Measurements from ENCODE around the gene PSKH1.

Gene PSKH1

GRCh38 chr16:67915831-67916723, 23.0 kb downstream of the PSKH1 start:
- peak; percentile 73 for DNase-seq (ENCODE audit: low read depth)

GRCh38 chr16:67917140-67917851, 24.2 kb downstream of the PSKH1 start:
- TF ChIP-seq CTCF (IDR thresholded peaks at IDR 0.05; ENCODE audit: control insufficient read depth, extremely low read depth, insufficient read depth) = no peak
- no peak for DNase-seq (ENCODE audit: low read depth)

More at GRCh38 chr16:67915831-67916723, 23.0 kb downstream of the PSKH1 start:
- no peak overlapping the region for H3K4me3 ChIP-seq (ENCODE audit: low read depth, low read length)
- no peak for TF ChIP-seq CTCF (IDR thresholded peaks at IDR 0.05; ENCODE audit: control insufficient read depth, extremely low read depth, insufficient read depth)

GRCh38 chr16:67917852-67918236, 24.8 kb downstream of the PSKH1 start:
- TF ChIP-seq CTCF (IDR thresholded peaks at IDR 0.05; ENCODE audit: control insufficient read depth, extremely low read depth, insufficient read depth) = no peak
- H3K4me3 ChIP-seq (ENCODE audit: low read depth, low read length) = no peak overlapping the region
- DNase-seq (ENCODE audit: low read depth) = no peak

More at GRCh38 chr16:67917140-67917851, 24.2 kb downstream of the PSKH1 start:
- H3K4me3 ChIP-seq (ENCODE audit: low read depth, low read length) = no peak overlapping the region

- no peak overlapping the region for H3K4me3 ChIP-seq (ENCODE audit: low read depth, low read length)
- TF ChIP-seq CTCF (IDR thresholded peaks at IDR 0.05; ENCODE audit: control insufficient read depth, extremely low read depth, insufficient read depth) = no peak
- no peak for DNase-seq (ENCODE audit: low read depth)
These were observed 26.7 kb downstream of the PSKH1 start for GRCh38 chr16:67919622-67920221.

GRCh38 chr16:67922221-67922620, 29.2 kb downstream of the PSKH1 start:
- no peak for TF ChIP-seq CTCF (IDR thresholded peaks at IDR 0.05; ENCODE audit: control insufficient read depth, extremely low read depth, insufficient read depth)
- H3K4me3 ChIP-seq (ENCODE audit: low read depth, low read length) = no peak overlapping the region
- DNase-seq (ENCODE audit: low read depth) = no peak

- TF ChIP-seq CTCF (IDR thresholded peaks at IDR 0.05; ENCODE audit: control insufficient read depth, extremely low read depth, insufficient read depth) = peak; percentile 33
- peak; percentile 93 for DNase-seq (ENCODE audit: low read depth)
- H3K4me3 ChIP-seq (ENCODE audit: low read depth, low read length) = peak overlapping the region; percentile 4; the same call in 1 of the 2 replicates
These were observed 29.7 kb downstream of the PSKH1 start for GRCh38 chr16:67922740-67923139.
